GM19372 (cell line): ENCODE results near the gene TFR2.

Source experiments
- ATAC-seq: cut with Tn5 transposase; IDR thresholded peaks from one replicate; pipeline ENCODE4 v1.9.1; 2021; ENCODE audit warnings: mild to moderate bottlenecking, low read depth, moderate library complexity; ENCODE audit not compliant: unreplicated experiment

Gene TFR2

GRCh38 chr7:100574362-100575205 lies 66.8 kb downstream of the TFR2 start:
- no peak for ATAC-seq

GRCh38 chr7:100573691-100574361 lies 67.5 kb downstream of the TFR2 start, which contains the start of gene SAP25:
SAP25 (minus strand) TSS chr7:100573900; CDS start chr7:100573742, 158 bp downstream.
- no peak for ATAC-seq

- ATAC-seq = no peak
Observed at GRCh38 chr7:100572949-100573675, 68.2 kb downstream of the TFR2 start.

- ATAC-seq = no peak
Observed at GRCh38 chr7:100572281-100572948, 68.9 kb downstream of the TFR2 start.

- no peak for ATAC-seq
Observed at GRCh38 chr7:100571829-100572116, 69.6 kb downstream of the TFR2 start.

GRCh38 chr7:100570954-100571828 lies 70.2 kb downstream of the TFR2 start:
- ATAC-seq = no peak
